NCI-H2107 treated with DMSO at 0.1 percent for 48 hours (cell line): ENCODE results near the gene SLC25A22.

Experiments used
- DNase-seq: peaks from one replicate; lab custom pipeline; 2025; ENCODE audit not compliant: unreplicated experiment; lab: John Stamatoyannopoulos, UW

The SLC25A22 gene

DNA sequence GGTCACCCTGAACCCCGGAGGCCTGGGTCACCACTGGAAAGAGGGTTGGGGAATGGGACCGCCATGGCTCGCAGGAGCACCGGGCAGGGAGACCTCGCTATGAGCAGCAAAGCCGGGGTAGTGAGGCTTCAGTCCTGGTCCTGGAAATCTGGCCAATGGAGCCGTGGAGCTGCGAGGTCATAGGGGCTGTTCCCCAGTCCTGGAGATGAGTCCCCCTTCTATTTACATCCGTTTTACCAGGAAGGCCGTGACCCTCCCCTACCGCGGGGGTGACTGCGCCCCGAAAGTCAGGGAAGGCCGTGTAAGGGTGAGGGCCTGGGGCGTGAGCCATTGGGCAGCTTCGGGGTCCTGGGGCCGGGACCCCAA is 6.5 kb upstream of the SLC25A22 start:
- no peak for DNase-seq

- peak; percentile 21 for DNase-seq
Measured at GRCh38 chr11:803770-804598, 5.9 kb upstream of the SLC25A22 start.

DNA sequence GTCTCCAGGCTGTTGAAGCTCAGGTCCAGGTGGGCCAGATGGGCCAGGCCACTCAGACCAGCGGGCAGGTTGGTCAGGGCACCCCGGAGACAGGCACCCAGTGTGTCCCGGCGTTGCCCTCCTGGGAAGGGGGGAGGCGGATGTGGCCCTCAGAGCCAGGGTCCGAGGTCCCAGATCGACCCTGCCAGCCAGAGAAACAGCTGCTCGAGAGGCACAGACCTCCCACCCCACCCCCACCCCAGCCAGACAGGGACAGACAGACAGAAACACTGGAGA is 5.3 kb upstream of the SLC25A22 start:
- DNase-seq: no peak

GRCh38 chr11:802693-803466 is 4.8 kb upstream of the SLC25A22 start:
- no peak for DNase-seq

DNA sequence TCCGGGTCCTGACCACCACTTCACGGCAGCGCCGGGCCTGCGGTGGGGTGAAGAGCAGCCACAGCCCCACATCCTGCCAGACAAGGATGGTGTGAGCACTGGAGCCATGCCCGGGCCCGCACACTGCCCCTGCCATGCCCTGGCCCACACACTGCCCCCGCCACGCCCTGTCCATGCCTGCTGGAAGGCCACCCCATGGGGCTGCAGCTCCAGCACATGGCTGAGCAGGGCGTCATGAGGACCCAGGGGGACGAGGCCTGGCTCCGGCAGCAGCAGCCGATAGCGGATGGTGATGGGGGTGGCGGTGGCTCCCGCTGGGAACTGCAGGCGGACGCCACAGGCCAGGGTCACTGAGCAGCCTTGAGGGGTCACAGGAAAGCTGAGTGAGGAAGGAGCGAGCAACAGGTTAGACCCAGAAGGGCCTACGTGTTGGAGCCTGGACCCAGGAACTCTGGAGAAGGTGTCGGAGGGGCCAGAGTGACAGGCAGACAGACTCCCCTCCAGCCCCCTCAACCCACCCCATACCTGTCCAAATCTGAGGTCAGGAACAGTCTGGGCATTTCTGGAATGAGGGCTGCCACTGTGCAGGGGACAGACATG is 4.0 kb upstream of the SLC25A22 start:
- DNase-seq: no peak

DNA sequence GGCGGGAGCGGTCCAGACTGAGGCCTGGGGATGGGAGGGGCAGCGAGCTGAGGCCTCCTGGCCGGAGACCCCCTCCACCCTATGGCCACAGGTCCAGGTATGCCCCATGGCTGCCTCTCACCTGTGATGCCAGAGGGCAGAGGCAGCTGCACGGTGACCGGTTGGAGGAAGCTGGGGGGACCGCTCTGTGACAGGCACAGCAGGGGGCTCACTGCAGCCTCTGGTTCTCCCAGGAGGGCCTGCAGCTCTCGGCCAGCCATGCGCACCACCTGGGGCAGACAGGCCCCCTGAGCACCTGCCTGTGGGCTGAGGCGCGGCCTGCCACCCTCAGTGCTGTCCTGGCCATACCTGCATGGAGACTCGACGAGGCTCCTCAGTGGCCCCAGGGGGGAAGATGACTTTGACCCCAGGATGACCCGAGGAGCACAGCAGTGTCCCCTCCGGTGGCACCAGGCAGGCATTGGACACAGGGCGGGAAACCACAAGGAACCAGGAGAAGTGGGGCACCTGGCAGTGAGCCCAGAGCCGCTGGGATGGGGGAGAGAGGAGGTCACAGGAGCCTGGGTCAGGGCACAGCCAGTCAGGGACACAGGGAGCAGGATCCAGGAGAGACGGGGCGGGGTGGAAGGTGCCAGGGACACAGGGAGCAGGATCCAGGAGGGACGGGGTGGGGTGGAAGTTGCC is 3.2 kb upstream of the SLC25A22 start:
- DNase-seq: no peak

DNA sequence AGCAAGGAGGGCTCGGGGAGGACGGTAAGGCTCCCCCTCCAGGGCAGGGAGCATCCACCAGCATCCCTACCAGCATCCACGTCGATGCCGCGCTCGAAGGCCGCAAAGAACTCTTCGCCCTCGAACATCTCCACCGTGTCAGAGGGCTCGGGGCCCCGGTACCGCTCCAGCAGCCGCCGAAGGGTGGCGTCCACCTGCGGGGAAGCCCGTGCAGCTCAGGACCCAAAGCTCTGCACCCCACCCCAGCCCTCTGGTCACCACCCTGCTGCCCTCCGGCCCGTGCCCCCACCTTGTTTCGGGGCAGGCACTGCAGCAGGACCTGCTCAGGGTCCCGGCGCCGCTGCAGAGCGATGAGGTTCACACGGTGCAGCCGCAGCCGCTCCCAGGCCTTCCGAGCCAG is 2.4 kb upstream of the SLC25A22 start:
- DNase-seq: no peak

DNA sequence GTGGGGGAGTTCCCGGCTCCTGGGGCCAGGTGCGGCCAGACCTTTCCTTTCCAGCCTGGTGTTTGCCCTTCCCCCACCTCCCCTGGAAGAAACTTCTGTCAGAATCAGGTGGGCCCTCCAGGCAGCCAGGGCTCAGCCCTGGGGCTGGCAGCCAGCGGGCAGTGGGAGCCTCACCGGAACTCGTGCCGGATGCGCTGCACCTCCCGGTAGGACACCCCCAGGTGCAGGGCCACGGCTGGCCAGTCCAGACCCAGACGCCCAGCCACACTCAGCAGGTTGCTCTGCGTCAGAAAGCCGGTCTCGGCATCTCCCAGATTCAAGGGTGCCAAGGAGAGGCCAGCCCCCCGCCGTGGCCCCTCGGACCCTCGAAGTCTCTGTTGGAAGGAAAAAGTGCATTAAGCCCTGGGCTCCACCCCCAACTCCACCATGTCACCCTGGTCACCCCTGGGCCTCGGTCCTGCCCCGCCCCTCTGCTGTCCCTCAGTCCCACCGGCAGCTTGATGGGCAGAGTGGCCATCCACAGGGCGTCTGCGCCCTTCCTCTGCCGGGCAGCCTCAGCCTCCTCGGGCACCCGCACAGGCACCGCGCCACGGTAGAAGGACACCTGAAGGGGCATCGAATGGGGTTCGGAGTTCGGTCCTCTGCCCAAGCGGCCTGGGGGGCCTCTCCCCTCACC is 1.7 kb upstream of the SLC25A22 start:
- no peak for DNase-seq

DNA sequence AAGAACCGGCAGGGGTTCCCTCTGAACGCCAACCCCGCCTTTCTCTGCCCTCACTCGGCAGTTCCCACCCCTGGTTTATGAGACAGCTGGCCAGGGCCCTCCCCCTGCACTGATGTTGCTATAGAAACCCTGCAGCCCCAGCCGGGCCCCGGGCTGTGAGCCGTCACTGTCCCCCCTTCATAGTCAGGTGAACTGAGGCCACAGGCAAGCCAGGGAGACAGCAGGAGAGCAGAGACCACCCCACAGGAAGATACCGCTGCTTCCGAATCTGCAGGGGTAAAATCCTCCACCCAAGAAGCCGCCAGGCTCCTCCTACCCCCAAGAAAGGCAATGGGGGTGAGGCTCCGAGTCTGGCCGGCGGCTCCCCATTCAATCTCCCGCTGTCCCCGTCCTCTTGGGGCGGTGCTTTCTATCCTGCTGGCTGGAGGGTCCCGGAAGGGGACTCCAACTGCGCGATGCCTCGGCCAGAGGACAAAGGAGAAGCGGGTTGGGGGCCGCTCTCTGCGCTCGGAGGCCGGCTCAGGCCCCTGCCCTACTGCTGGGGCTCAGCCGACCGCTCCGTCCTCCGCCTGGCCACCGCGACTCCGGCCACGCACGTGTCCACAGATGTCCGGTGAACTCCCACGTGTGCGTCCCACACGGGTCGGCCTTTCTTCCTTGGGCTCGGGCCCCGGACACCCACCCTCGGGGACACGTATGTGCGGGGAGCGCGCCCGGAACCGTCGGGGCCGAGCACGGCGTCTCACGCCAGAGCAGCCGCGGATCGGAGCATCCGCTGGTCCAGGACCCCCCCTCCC is 587 bp downstream of the SLC25A22 start:
- DNase-seq: peak; percentile 57

DNA sequence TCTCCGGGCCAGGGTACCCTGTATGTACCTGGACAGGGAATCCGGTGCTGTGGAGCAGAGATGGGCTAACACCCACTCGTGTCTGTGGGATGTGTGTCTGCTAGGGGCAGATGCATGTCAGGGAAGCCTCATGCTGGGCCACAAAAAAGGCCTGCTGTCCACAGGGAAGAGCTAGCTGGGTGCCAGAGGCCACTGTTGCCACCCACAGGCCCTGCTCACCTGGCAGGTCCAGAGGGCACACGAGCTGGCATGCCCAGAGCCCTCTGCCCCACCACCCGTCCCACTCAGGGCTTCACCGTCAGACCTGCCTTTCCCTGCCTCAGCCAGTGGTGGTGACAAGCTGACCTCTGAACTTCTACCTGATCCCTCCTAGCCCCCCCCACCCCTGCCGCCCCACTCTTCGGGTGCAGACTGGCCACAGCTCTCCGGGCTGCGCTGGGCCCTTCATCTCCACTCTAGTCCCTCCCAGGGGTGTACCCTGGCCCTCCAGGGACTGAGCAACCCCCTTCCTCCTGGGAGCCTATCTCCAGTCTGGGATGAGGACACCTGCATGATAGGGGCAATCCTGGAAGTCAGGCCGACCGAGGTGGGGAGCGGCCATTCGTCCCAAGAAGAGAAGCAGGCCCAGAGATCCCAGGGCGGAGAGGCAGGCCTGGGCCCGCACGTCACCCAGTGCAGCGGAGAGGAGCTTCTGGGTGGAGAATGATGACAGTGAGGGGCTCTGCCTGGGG is 1.4 kb downstream of the SLC25A22 start:
- DNase-seq: no peak

- DNase-seq: peak; percentile 60
Measured at GRCh38 chr11:795634-796564, 2.2 kb downstream of the SLC25A22 start.

- no peak for DNase-seq
Measured at GRCh38 chr11:794766-795633, 3.1 kb downstream of the SLC25A22 start.

DNA sequence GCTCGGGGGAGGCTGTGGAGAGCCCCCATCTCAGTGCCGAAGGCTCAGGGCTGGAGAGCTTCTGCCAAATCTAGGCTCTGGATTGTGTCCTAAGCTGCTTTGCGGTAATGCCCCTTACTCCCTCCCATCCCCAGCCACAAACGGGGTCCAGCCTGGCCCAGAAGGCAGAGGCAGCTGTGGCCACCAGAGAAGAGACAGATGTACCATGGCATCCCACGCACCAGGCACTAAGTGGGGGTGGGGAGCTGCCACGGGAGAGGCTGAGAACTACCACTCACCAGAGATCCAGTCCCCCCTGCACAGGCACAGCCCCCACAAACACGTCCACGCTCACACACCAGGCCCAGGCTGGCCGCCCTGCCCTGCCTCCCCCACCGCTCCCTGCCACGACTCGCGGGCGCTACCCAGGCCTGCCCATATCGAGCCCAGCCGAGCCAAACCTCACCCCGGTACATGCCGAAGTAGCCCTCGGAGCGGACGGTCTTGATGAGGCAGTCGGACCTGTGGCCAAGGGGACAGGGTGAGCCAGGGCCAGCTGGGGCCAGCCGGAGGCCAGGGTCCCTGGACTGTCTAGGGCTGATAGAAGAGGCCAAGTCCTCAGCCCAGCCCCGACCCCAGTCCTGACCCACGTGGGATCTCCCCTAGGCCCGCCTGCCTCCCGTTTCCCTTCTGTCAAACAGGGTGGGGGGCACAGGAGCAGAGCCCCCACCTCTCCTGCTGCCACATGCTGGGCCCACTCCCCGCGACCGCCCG is 3.9 kb downstream of the SLC25A22 start:
- no peak for DNase-seq

DNA sequence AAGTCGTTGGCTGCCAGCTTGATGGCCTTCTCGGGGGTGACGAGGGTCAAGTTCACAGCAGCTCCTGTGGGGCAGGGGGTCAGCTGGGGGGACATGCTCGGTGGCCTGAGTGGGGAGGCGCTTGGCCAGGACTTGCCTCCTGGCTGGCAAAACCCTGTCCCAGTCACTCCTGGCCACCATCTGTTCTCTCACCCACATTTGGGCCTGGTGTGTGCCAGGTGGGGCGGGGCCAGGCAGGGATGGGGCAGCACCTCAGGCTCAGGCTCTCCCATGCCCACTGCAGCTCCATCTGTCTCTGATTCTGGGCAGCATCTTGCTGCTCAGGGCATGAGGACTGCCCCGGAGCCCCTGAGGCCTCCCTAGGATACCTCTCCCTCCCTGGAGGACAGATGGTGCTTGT is 4.5 kb downstream of the SLC25A22 start:
- DNase-seq: no peak

DNA sequence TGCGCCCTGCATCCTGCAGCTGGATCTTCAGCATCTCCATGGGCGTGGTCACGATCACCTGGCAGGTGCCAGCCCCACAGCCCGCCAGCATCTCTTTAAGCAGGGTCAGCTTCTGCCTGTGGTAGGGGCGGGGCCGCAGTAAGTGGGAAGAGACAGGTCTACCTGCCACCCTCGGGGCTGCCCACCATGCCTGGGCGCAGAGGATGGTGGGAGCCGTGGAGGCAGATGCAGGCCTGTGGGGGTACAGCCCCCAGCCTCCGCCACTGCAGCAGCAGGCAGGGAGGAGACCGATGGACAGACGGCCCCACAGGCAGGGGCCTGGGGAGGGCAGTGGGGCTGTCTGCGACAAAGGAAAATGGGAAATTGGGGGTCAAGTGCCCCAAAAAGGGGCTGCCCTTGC is 5.2 kb downstream of the SLC25A22 start:
- DNase-seq: no peak

GRCh38 chr11:792535-792821 is 5.6 kb downstream of the SLC25A22 start:
- DNase-seq: no peak
